HepG2 (cell line): ENCODE data around the gene SLC4A5. TPM values are rescaled to one million over a fixed set of nuclear protein-coding genes. Genes with fewer than 3 reads are reported as not detected.

Experiments
- CHD2 ChIP-seq: IDR thresholded peaks from 2 replicates; pipeline ENCODE4 v1.6.1; 2011; ENCODE audit warnings: low read depth, low read length, improper control_type of control experiment
- CSRNP1 ChIP-seq: sonication (generic); formaldehyde crosslinking; IDR thresholded peaks from 2 replicates; pipeline ENCODE4 v1.8.1; 2023; ENCODE audit warnings: mild to moderate bottlenecking, missing genetic modification reagents
- GATAD2A ChIP-seq: IDR thresholded peaks from 2 replicates; pipeline ENCODE4 v1.6.1; 2016
- HBP1 ChIP-seq: IDR thresholded peaks from 2 replicates; pipeline ENCODE4 v1.6.1; 2016; ENCODE audit warnings: low read depth, control low read depth
- NR2F1 ChIP-seq, 2 experiments: fragments of 450-650 bp in 1 of 2; formaldehyde crosslinking in 1 of 2; IDR thresholded peaks; 2 replicates each; pipeline versions ENCODE4 v1.5.0 to v1.6.1; 2016 to 2020; ENCODE audit warnings: mild to moderate bottlenecking in 1 of 2, missing compliant biosample characterization in 1 of 2, missing genetic modification reagents in 1 of 2, moderate library complexity in 1 of 2
- PBX3 ChIP-seq: sonication (generic); formaldehyde crosslinking; IDR thresholded peaks from 2 replicates; pipeline ENCODE4 v1.8.1; 2023; ENCODE audit warnings: missing genetic modification reagents, inconsistent platforms, borderline replicate concordance
- PPARG ChIP-seq: conservative IDR thresholded peaks from 2 replicates; pipeline ENCODE4 v1.6.1; 2016; ENCODE audit warnings: missing biosample characterization, missing genetic modification reagents
- SMAD3 ChIP-seq: sonication (generic); formaldehyde crosslinking; IDR thresholded peaks from 2 replicates; pipeline ENCODE4 v1.4.0; 2020; ENCODE audit warnings: missing genetic modification reagents
- STAG1 ChIP-seq: sonication (generic); formaldehyde crosslinking; IDR thresholded peaks from 2 replicates; pipeline ENCODE4 v1.4.0; 2020; ENCODE audit warnings: missing genetic modification reagents
- TBP ChIP-seq: sonication (generic); formaldehyde crosslinking; IDR thresholded peaks from 2 replicates; pipeline ENCODE4 v1.5.0; 2020; ENCODE audit warnings: missing genetic modification reagents
- TFDP2 ChIP-seq: sonication (generic); formaldehyde crosslinking; IDR thresholded peaks from 2 replicates; pipeline ENCODE4 v1.4.0; 2020; ENCODE audit warnings: missing genetic modification reagents
- TMF1 ChIP-seq: sonication (generic); formaldehyde crosslinking; IDR thresholded peaks from 2 replicates; pipeline ENCODE4 v1.8.1; 2022; ENCODE audit warnings: low read depth, missing genetic modification reagents
- TRIM24 ChIP-seq: sonication (generic); formaldehyde crosslinking; IDR thresholded peaks from 2 replicates; pipeline ENCODE4 v1.8.0; 2022; ENCODE audit warnings: mild to moderate bottlenecking, missing genetic modification reagents
- ZBTB49 ChIP-seq: sonication (generic); formaldehyde crosslinking; IDR thresholded peaks from 2 replicates; pipeline ENCODE4 v1.4.0; 2020; ENCODE audit warnings: missing genetic modification reagents, borderline replicate concordance
- ZNF513 ChIP-seq: sonication (generic); formaldehyde crosslinking; conservative IDR thresholded peaks from 2 replicates; pipeline ENCODE4 v1.5.0; 2020; ENCODE audit warnings: missing genetic modification reagents
- ZNF557 ChIP-seq: sonication (generic); formaldehyde crosslinking; IDR thresholded peaks from 2 replicates; pipeline ENCODE4 v1.4.0; 2020; ENCODE audit warnings: missing genetic modification reagents
- polyA plus RNA-seq, 8 experiments: library from polyadenylated mRNA; depleted of rRNA in 3 of 8; stranded (reverse) in 7 of 8; unstranded in 1 of 8; fragments of >200 nt; fragmentation: Illumina TruSeq in 4 of 8; extraction: Trizol in 4 of 8; gene quantifications; 2 replicates each; pipeline versions ENCODE4 v1.2.1 to v1.2.3, GENCODE V29; 2011 to 2016; ENCODE audit warnings: low read depth in 4 of 8, missing spikeins in 1 of 8, mixed read lengths in 1 of 8; ENCODE audit not compliant: insufficient read depth in 1 of 8
- total RNA-seq, 5 experiments: library from RNA; depleted of rRNA; stranded (reverse); fragments of >200 nt; fragmentation: Illumina TruSeq; extraction: Trizol; gene quantifications; 2 replicates each; pipeline ENCODE4 v1.2.3, GENCODE V29; 2016; ENCODE audit warnings: low read depth in 1 of 5

Gene SLC4A5
- total and polyA plus RNA-seq, 2 of the 13 experiments (the other 11 are each of a cell fraction or from before 2014, with no cell fraction given), result 0.50 TPM; not detected in 1

- TF ChIP-seq PBX3 (CRISPR knock-in tag) (no peak), CHD2 (no peak), TFDP2 (CRISPR knock-in tag) (peak; percentile 48; the same call in 1 of the 2 replicates), ZNF513 (no peak), PPARG (peak; percentile 66), NR2F1 (CRISPR knock-in tag; IDR thresholded peaks at IDR 0.05) (no peak), TMF1 (CRISPR knock-in tag) (peak; percentile 85; the same call in 1 of the 2 replicates), CSRNP1 (peak; percentile 83), ZNF557 (CRISPR knock-in tag) (no peak), SMAD3 (CRISPR knock-in tag) (no peak), ZBTB49 (0 out of 2 replicates have a peak, but pooled peaks have one; percentile 17), TRIM24 (CRISPR knock-in tag) (no peak), STAG1 (CRISPR knock-in tag) (peak; percentile 53), GATAD2A (peak; percentile 57), TBP (peak; percentile 89; the same call in 1 of the 2 replicates), HBP1 (CRISPR knock-in tag) (peak; percentile 47; the same call in 1 of the 2 replicates)
Measured at GRCh38 chr2:74391580-74392448, 48.6 kb upstream of the SLC4A5 start (continued).
